Panc1 (cell line): ENCODE measurements around the gene SPATA31C1. TPM values are rescaled to one million over a fixed set of nuclear protein-coding genes. Genes with fewer than 3 reads are reported as not detected.

Experiments
- ATAC-seq: fragments of 200-7000 bp; cut with Tn5 transposase; 2 replicates; pipeline ENCODE4 v1.9.1; 2020; ENCODE audit warnings: mild to moderate bottlenecking, moderate library complexity
- BruUV-seq: library from RNA; stranded (reverse); fragments of 400-500 nt; replicated peaks from 2 replicates; lab custom pipeline; 2021; lab: Mats Ljungman, UMichigan
- CTCF ChIA-PET: fragments of 300-600 bp; sonication (Branson Sonifier 250); formaldehyde crosslinking; loops from one replicate; lab custom pipeline; 2022; ENCODE audit warnings: antibody characterized with exemption; lab: Charles Lee
- POLR2A ChIA-PET: fragments of 300-600 bp; sonication (Branson Sonifier 250); formaldehyde crosslinking; loops from one replicate; lab custom pipeline; 2022; ENCODE audit warnings: antibody characterized with exemption; lab: Charles Lee
- DNase-seq: peaks from one replicate; pipeline ENCODE4 v3.0.0-alpha.2; 2010; ENCODE audit warnings: low read depth, low spot score
- H3K27ac ChIP-seq: 2 replicates; pipeline ENCODE4 v1.5.1; 2011; ENCODE audit warnings: mild to moderate bottlenecking, low read length, inconsistent platforms
- H3K27me3 ChIP-seq: fragments of 200-500 bp; sonication (Bioruptor generic); 2 replicates; pipeline ENCODE4 v1.6.0; 2014; ENCODE audit warnings: low read length, inconsistent platforms; ENCODE audit not compliant: control insufficient read depth, insufficient read depth
- H3K36me3 ChIP-seq: fragments of 200-500 bp; sonication (Bioruptor generic); 2 replicates; pipeline ENCODE4 v1.5.1; 2014; ENCODE audit warnings: inconsistent platforms, mild to moderate bottlenecking, low read length, moderate library complexity; ENCODE audit not compliant: control insufficient read depth, insufficient read depth
- H3K4me1 ChIP-seq: 2 replicates; pipeline ENCODE4 v1.5.1; 2011; ENCODE audit warnings: inconsistent platforms, mild to moderate bottlenecking, low read length, moderate library complexity; ENCODE audit not compliant: control insufficient read depth, insufficient read depth
- H3K4me3 ChIP-seq, 2 experiments: 2 replicates each; pipeline ENCODE4 v1.5.1; 2011 to 2012; ENCODE audit warnings: low read depth in 2 of 2, low read length in 2 of 2, mild to moderate bottlenecking in 2 of 2, inconsistent platforms in 1 of 2, moderate library complexity in 1 of 2
- H3K9me3 ChIP-seq: fragments of 200-500 bp; sonication (Bioruptor generic); 2 replicates; pipeline ENCODE4 v1.5.1; 2014; ENCODE audit warnings: low read depth, mild to moderate bottlenecking, inconsistent platforms, low read length, moderate library complexity; ENCODE audit not compliant: control insufficient read depth, insufficient read depth
- CTCF ChIP-seq: fragments of 450-650 bp; IDR thresholded peaks from 2 replicates; pipeline ENCODE4 v1.5.1; 2017; ENCODE audit warnings: mild to moderate bottlenecking
- POLR2AphosphoS5 ChIP-seq: IDR thresholded peaks from 2 replicates; pipeline ENCODE4 v1.6.1; 2012; ENCODE audit warnings: mild to moderate bottlenecking, low read depth, low read length, moderate library complexity
- REST ChIP-seq, 2 experiments: IDR thresholded peaks; 2 replicates each; pipeline ENCODE4 v1.6.1; 2011 to 2012; ENCODE audit warnings: low read depth in 2 of 2, control low read depth in 1 of 2, low read length in 1 of 2, mild to moderate bottlenecking in 1 of 2, moderate library complexity in 1 of 2; ENCODE audit not compliant: insufficient read depth in 1 of 2
- SIN3A ChIP-seq: IDR thresholded peaks from 2 replicates; pipeline ENCODE4 v1.6.1; 2012; ENCODE audit warnings: low read depth, mild to moderate bottlenecking, low read length, moderate library complexity, borderline replicate concordance; ENCODE audit not compliant: insufficient read depth
- TCF7L2 ChIP-seq: IDR thresholded peaks from 2 replicates; pipeline ENCODE4 v1.6.1; 2011; ENCODE audit warnings: mild to moderate bottlenecking, low read depth, low read length, inconsistent platforms
- in situ Hi-C: cut with HindIII; loops from 2 replicates; pipeline ENCODE4 v1.10.0; 2016; ENCODE audit warnings: low sequenced_read_pairs, low pct_unique_long_range_greater_than_20kb
- intact Hi-C: fragments of 100-400 bp; cut with micrococcal nuclease; formaldehyde crosslinking; loops from one replicate; pipeline ENCODE4 v1.10.0; 2022; ENCODE audit not compliant: unreplicated experiment
- total RNA-seq: library from RNA; stranded (reverse); gene quantifications from one replicate; pipeline ENCODE4 v1.2.1, GENCODE V29; 2021; ENCODE audit not compliant: unreplicated experiment

Gene SPATA31C1
- total RNA-seq, 1 experiment from 2014 or later = not detected

- Histone ChIP-seq H3K27me3 (no peaks in the 10 kb centered on the region), H3K27ac (no peak overlapping the region), H3K4me1 (no peaks in the 10 kb centered on the region), H3K9me3 (no peaks in the 10 kb centered on the region), H3K4me3 (no peak overlapping the region), H3K36me3 (no peaks in the 10 kb centered on the region)
- ChIA-PET CTCF (no interaction called here), POLR2A (no interaction called here)
- BruUV-seq = no TSS peak
- intact Hi-C loops (no loop called here), in situ Hi-C loops (no loop called here)
- TF ChIP-seq CTCF = no peak
- TF ChIP-seq REST (IDR thresholded peaks at IDR 0.05; ENCODE audit: insufficient read depth in 1 of 2, low read depth in 2 of 2, low read length in 1 of 2) = no peak
- no peak for TF ChIP-seq TCF7L2
- no peak for DNase-seq
- no peak for ATAC-seq
Observed at GRCh38 chr9:87887661-87888480, 29.9 kb upstream of the SPATA31C1 start.

- BruUV-seq = no TSS peak
- H3K36me3 ChIP-seq = no peaks in the 10 kb centered on the region
- intact Hi-C loops (no loop called here), in situ Hi-C loops (no loop called here)
- no peak for DNase-seq
- H3K27me3 ChIP-seq = no peaks in the 10 kb centered on the region
- POLR2A ChIA-PET = no interaction called here
- H3K4me3 ChIP-seq = no peak overlapping the region
- TF ChIP-seq CTCF = no peak
- no peak for TF ChIP-seq POLR2AphosphoS5
- TF ChIP-seq REST (IDR thresholded peaks at IDR 0.05; ENCODE audit: insufficient read depth in 1 of 2, low read depth in 2 of 2, low read length in 1 of 2) = no peak
- TF ChIP-seq TCF7L2 = no peak
- no peak for TF ChIP-seq SIN3A
- no peak for ATAC-seq
- no peaks in the 10 kb centered on the region for H3K9me3 ChIP-seq
- H3K27ac ChIP-seq = no peak overlapping the region
- H3K4me1 ChIP-seq = no peaks in the 10 kb centered on the region
- CTCF ChIA-PET = no interaction called here
Observed at GRCh38 chr9:87888501-87888900, 29.3 kb upstream of the SPATA31C1 start.
